DND-41 (cell line): ENCODE data around the gene HMCN1.

Source experiments
- ATAC-seq: fragments of 200-7000 bp; cut with Tn5 transposase; 3 replicates; pipeline ENCODE4 v1.9.1; 2021; ENCODE audit warnings: low read depth; ENCODE audit not compliant: insufficient read depth
- DNase-seq: peaks from one replicate; pipeline ENCODE4 v3.0.0-alpha.2; 2020
- H2AFZ ChIP-seq: 2 replicates; pipeline ENCODE4 v1.6.0; 2012; ENCODE audit warnings: low read depth, low read length
- H3K27ac ChIP-seq: 2 replicates; pipeline ENCODE4 v1.5.1; 2012; ENCODE audit warnings: low read length, inconsistent platforms
- H3K27me3 ChIP-seq: fragments of 200-600 bp; sonication (generic); 2 replicates; pipeline ENCODE4 v1.6.0; 2012; ENCODE audit warnings: low read length, mild to moderate bottlenecking, inconsistent platforms; ENCODE audit not compliant: insufficient read depth, poor library complexity
- H3K36me3 ChIP-seq: 2 replicates; pipeline ENCODE4 v1.5.1; 2012; ENCODE audit warnings: low read length, inconsistent platforms; ENCODE audit not compliant: insufficient read depth
- H3K4me1 ChIP-seq: 2 replicates; pipeline ENCODE4 v1.5.1; 2012; ENCODE audit warnings: mild to moderate bottlenecking, low read length; ENCODE audit not compliant: insufficient read depth
- H3K4me2 ChIP-seq: 2 replicates; pipeline ENCODE4 v1.6.0; 2012; ENCODE audit warnings: mild to moderate bottlenecking, moderate library complexity, low read length, inconsistent platforms; ENCODE audit not compliant: insufficient read depth
- H3K4me3 ChIP-seq, 2 experiments: fragments of 200-600 bp in 1 of 2; shearing (Covaris generic) in 1 of 2; 2 replicates each; pipeline ENCODE4 v1.5.1; 2012 to 2016; ENCODE audit warnings: inconsistent platforms in 2 of 2, low read length in 2 of 2, mild to moderate bottlenecking in 2 of 2, low read depth in 1 of 2, moderate library complexity in 1 of 2
- H3K79me2 ChIP-seq: 2 replicates; pipeline ENCODE4 v1.6.0; 2012; ENCODE audit warnings: low read length, inconsistent platforms; ENCODE audit not compliant: insufficient read depth
- H3K9ac ChIP-seq: 2 replicates; pipeline ENCODE4 v1.6.0; 2012; ENCODE audit warnings: low read depth, mild to moderate bottlenecking, inconsistent platforms, low read length, moderate library complexity
- H3K9me3 ChIP-seq: 2 replicates; pipeline ENCODE4 v1.5.1; 2012; ENCODE audit warnings: low read length, moderate library complexity, mild to moderate bottlenecking, inconsistent platforms; ENCODE audit not compliant: insufficient read depth, severe bottlenecking
- H4K20me1 ChIP-seq: 2 replicates; pipeline ENCODE4 v1.6.0; 2012; ENCODE audit warnings: low read length; ENCODE audit not compliant: insufficient read depth
- CTCF ChIP-seq: IDR thresholded peaks from 2 replicates; pipeline ENCODE4 v1.5.1; 2012; ENCODE audit warnings: borderline replicate concordance, low read length, moderate library complexity, mild to moderate bottlenecking; ENCODE audit not compliant: poor library complexity, severe bottlenecking; ENCODE audit errors: extremely low read depth
- EZH2 ChIP-seq: IDR thresholded peaks from 3 replicates; pipeline ENCODE4 v1.6.1; 2012; ENCODE audit warnings: borderline replicate concordance, low read depth, mild to moderate bottlenecking, moderate library complexity, low read length, inconsistent platforms; ENCODE audit not compliant: severe bottlenecking

HMCN1 gene

GRCh38 chr1:186236921-186237320 lies 502.7 kb downstream of the HMCN1 start:
- no peak for ATAC-seq

GRCh38 chr1:186239171-186239570 lies 505.0 kb downstream of the HMCN1 start:
- Histone ChIP-seq H3K79me2 (no peaks in the 10 kb centered on the region), H2AFZ (no peak overlapping the region), H3K36me3 (no peaks in the 10 kb centered on the region), H3K4me3 (no peak overlapping the region), H3K4me1 (no peaks in the 10 kb centered on the region), H4K20me1 (no peaks in the 10 kb centered on the region), H3K27me3 (no peaks in the 10 kb centered on the region), H3K9ac (no peak overlapping the region), H3K27ac (no peak overlapping the region), H3K4me2 (no peak overlapping the region), H3K9me3 (no peaks in the 10 kb centered on the region)
- no peak for TF ChIP-seq CTCF
- no peak for TF ChIP-seq EZH2
- DNase-seq, result no peak
- ATAC-seq, result no peak

More at GRCh38 chr1:186236921-186237320, 502.7 kb downstream of the HMCN1 start:
- Histone ChIP-seq H3K27me3 (no peaks in the 10 kb centered on the region), H3K4me1 (no peaks in the 10 kb centered on the region), H3K9ac (no peak overlapping the region), H3K27ac (no peak overlapping the region), H3K4me3 (no peak overlapping the region), H3K4me2 (no peak overlapping the region), H4K20me1 (no peaks in the 10 kb centered on the region), H2AFZ (no peak overlapping the region), H3K36me3 (no peaks in the 10 kb centered on the region), H3K79me2 (no peaks in the 10 kb centered on the region), H3K9me3 (no peaks in the 10 kb centered on the region)
- DNase-seq, result no peak
- no peak for TF ChIP-seq CTCF
- no peak for TF ChIP-seq EZH2

- Histone ChIP-seq H3K79me2 (no peaks in the 10 kb centered on the region), H3K9ac (no peak overlapping the region), H3K4me3 (no peak overlapping the region), H2AFZ (no peak overlapping the region), H3K27ac (no peak overlapping the region), H3K4me1 (no peaks in the 10 kb centered on the region), H4K20me1 (no peaks in the 10 kb centered on the region), H3K4me2 (no peak overlapping the region), H3K9me3 (no peaks in the 10 kb centered on the region), H3K36me3 (no peaks in the 10 kb centered on the region), H3K27me3 (no peaks in the 10 kb centered on the region)
- no peak for DNase-seq
- ATAC-seq, result no peak
- no peak for TF ChIP-seq CTCF
- TF ChIP-seq EZH2, result no peak
Measured at GRCh38 chr1:186240436-186240835, 506.2 kb downstream of the HMCN1 start.
